B cell (primary cell): Measurements from ENCODE around the gene ADGRD1. TPM values are rescaled to one million over a fixed set of nuclear protein-coding genes. Genes with fewer than 3 reads are reported as not detected.

Experiments
- ATAC-seq: fragments of 200-7000 bp; cut with Tn5 transposase; one replicate; pipeline ENCODE4 v1.10.0; 2021; ENCODE audit warnings: low read depth, mild to moderate bottlenecking, moderate number of reproducible peaks, moderate library complexity
- CTCF ChIA-PET: fragments of 350-600 bp; sonication (Branson Sonifier 250); formaldehyde crosslinking; loops from one replicate; lab custom pipeline; 2021; ENCODE audit warnings: antibody characterized with exemption, inconsistent platforms; lab: Charles Lee
- POLR2A ChIA-PET: fragments of 350-600 bp; sonication (Branson Sonifier 250); formaldehyde crosslinking; loops from one replicate; lab custom pipeline; 2021; ENCODE audit warnings: antibody characterized with exemption; lab: Charles Lee
- DNase-seq: peaks from one replicate; pipeline ENCODE4 v3.0.0; 2013
- H2AFZ ChIP-seq: 2 replicates; pipeline ENCODE4 v1.6.1; 2012; ENCODE audit warnings: mild to moderate bottlenecking, low read depth, low read length; ENCODE audit not compliant: insufficient read depth, poor library complexity, severe bottlenecking
- H3K27ac ChIP-seq, 2 donors: 1 replicate in 1 of 2; 2 replicates in 1 of 2; pipeline ENCODE4 v1.5.1; 2012 to 2013; ENCODE audit warnings: low read length in 2 of 2, mild to moderate bottlenecking in 2 of 2, moderate library complexity in 1 of 2
- H3K27me3 ChIP-seq, 4 experiments: fragments of 200-600 bp in 1 of 4; sonication (generic) in 1 of 4; replicated peaks in 1 of 4; 1 replicate in 2 of 4; 2 replicates in 2 of 4; pipeline versions ENCODE4 v1.6.1 to v1.7.0; 2013 to 2016; ENCODE audit warnings: low read length in 3 of 4, mild to moderate bottlenecking in 2 of 4, mixed read lengths in 1 of 4, moderate library complexity in 1 of 4; ENCODE audit not compliant: insufficient read depth in 4 of 4, control insufficient read depth in 3 of 4; ENCODE audit errors: control extremely low read depth in 1 of 4
- H3K36me3 ChIP-seq, 2 experiments: replicated peaks in 1 of 2; 1 replicate in 1 of 2; 2 replicates in 1 of 2; pipeline versions ENCODE4 v1.6.1 to v1.7.1; 2013; ENCODE audit warnings: low read length in 1 of 2; ENCODE audit not compliant: insufficient read depth in 2 of 2, control insufficient read depth in 1 of 2; ENCODE audit errors: control extremely low read depth in 1 of 2, extremely low read depth in 1 of 2
- H3K4me1 ChIP-seq, 2 donors: fragments of 200-600 bp in 1 of 2; sonication (generic) in 1 of 2; 1 replicate in 1 of 2; 2 replicates in 1 of 2; pipeline versions ENCODE4 v1.5.1 to v1.6.1; 2013 to 2017; ENCODE audit warnings: low read length in 2 of 2; ENCODE audit not compliant: control insufficient read depth in 2 of 2, insufficient read depth in 2 of 2
- H3K4me2 ChIP-seq: replicated peaks from 2 replicates; pipeline ENCODE3; 2012; ENCODE audit warnings: mild to moderate bottlenecking, low read depth, low read length; ENCODE audit not compliant: poor library complexity, severe bottlenecking
- H3K4me3 ChIP-seq, 5 experiments: fragments of 200-600 bp in 1 of 5; sonication (generic) in 1 of 5; 1 replicate in 3 of 5; 2 replicates in 2 of 5; pipeline versions ENCODE4 v1.5.1 to v1.7.0; 2011 to 2016; ENCODE audit warnings: low read length in 4 of 5, mild to moderate bottlenecking in 4 of 5, low read depth in 2 of 5, control low read depth in 1 of 5, moderate library complexity in 1 of 5; ENCODE audit not compliant: insufficient read depth in 1 of 5; ENCODE audit errors: control extremely low read depth in 1 of 5, extremely low read depth in 1 of 5
- H3K79me2 ChIP-seq: fragments of 200-600 bp; sonication (generic); one replicate; pipeline ENCODE4 v1.6.0; 2016; ENCODE audit warnings: low read length; ENCODE audit not compliant: control insufficient read depth, insufficient read depth
- H3K9ac ChIP-seq: fragments of 200-600 bp; sonication (generic); 2 replicates; pipeline ENCODE4 v1.6.1; 2017; ENCODE audit warnings: mild to moderate bottlenecking, low read length, moderate library complexity
- H3K9me3 ChIP-seq, 3 donors: one replicate each; pipeline versions ENCODE4 v1.6.1 to v1.7.1; 2013; ENCODE audit warnings: low read length in 2 of 3; ENCODE audit not compliant: control insufficient read depth in 2 of 3, insufficient read depth in 1 of 3; ENCODE audit errors: control extremely low read depth in 1 of 3
- H4K20me1 ChIP-seq: 2 replicates; pipeline ENCODE4 v1.6.0; 2012; ENCODE audit warnings: mild to moderate bottlenecking, low read length; ENCODE audit not compliant: insufficient read depth, control insufficient read depth, poor library complexity, severe bottlenecking
- H3K27ac Mint-ChIP-seq: one replicate; pipeline ENCODE4 v1.8.0; 2021; ENCODE audit warnings: mixed read lengths
- H3K27me3 Mint-ChIP-seq: one replicate; pipeline ENCODE4 v1.8.0; 2021; ENCODE audit warnings: mixed read lengths
- H3K4me1 Mint-ChIP-seq: one replicate; pipeline ENCODE4 v1.8.0; 2021; ENCODE audit warnings: mixed read lengths
- H3K4me3 Mint-ChIP-seq: one replicate; pipeline ENCODE4 v1.8.0; 2021; ENCODE audit warnings: mixed read lengths
- H3K9me3 Mint-ChIP-seq: one replicate; pipeline ENCODE4 v1.8.0; 2022; ENCODE audit warnings: mixed read lengths; ENCODE audit not compliant: insufficient read depth
- CTCF ChIP-seq: fragments of 200-600 bp; IDR thresholded peaks from one replicate; pipeline ENCODE4 v1.8.0; 2022; ENCODE audit warnings: antibody characterized with exemption, mild to moderate bottlenecking
- EZH2 ChIP-seq: IDR thresholded peaks from 2 replicates; pipeline ENCODE4 v1.6.1; 2012; ENCODE audit warnings: borderline replicate concordance, low read depth, mild to moderate bottlenecking, moderate library complexity, low read length; ENCODE audit not compliant: insufficient read depth, poor library complexity, severe bottlenecking
- WGBS: methylation state at CpG from one replicate; pipeline ENCODE4 v1.1.5; 2013; ENCODE audit warnings: missing lambda C conversion rate; ENCODE audit not compliant: insufficient coverage; 5-methylcytosine and 5-hydroxymethylcytosine counted together
- intact Hi-C: fragments of 100-400 bp; cut with micrococcal nuclease; formaldehyde crosslinking; loops from one replicate; pipeline ENCODE4 v1.10.0; 2022
- polyA plus RNA-seq: library from polyadenylated mRNA; depleted of rRNA; stranded (reverse); fragments of >200 nt; gene quantifications from 2 replicates; pipeline ENCODE4 v1.2.3, GENCODE V29; 2012
- total RNA-seq, 2 donors: library from RNA; stranded (reverse); fragments of 120-200 nt in 1 of 2; gene quantifications; 1 replicate in 1 of 2; 2 replicates in 1 of 2; pipeline versions ENCODE4 v1.2.3 to v1.2.4, GENCODE V29; 2013 to 2022

ADGRD1 gene
- total and polyA plus RNA-seq, 2 donors (not counting 1 experiment from before 2014, with no cell fraction given), result 1.1 to 2.2 TPM

- Mint-ChIP-seq H3K27me3 (peaks cover 4% of the 10 kb centered on the region), H3K4me3 (no peak overlapping the region), H3K9me3 (no peaks in the 10 kb centered on the region), H3K4me1 (peaks cover 16% of the 10 kb centered on the region), H3K27ac (no peak overlapping the region)
- no peaks in the 10 kb centered on the region for H3K79me2 ChIP-seq
- ChIA-PET POLR2A (no interaction called here), CTCF (interaction anchor here (1.6 to 3.9 kb wide), 5 partner anchors 9 to 723 kb away, joined by 4 to 32 read pairs (median 18); partner anchors contain the start of gene MMP17)
- H3K27me3 ChIP-seq, result no peaks in the 10 kb centered on the region
- H3K36me3 ChIP-seq, result no peaks in the 10 kb centered on the region
- H3K4me1 ChIP-seq, result peaks cover 13 to 40% of the 10 kb centered on the region in 2 donors
- TF ChIP-seq EZH2, result no peak
- TF ChIP-seq CTCF, result no peak
- no peak overlapping the region for H3K9ac ChIP-seq
- DNase-seq (no peak), ATAC-seq (no peak)
- no peak overlapping the region for H2AFZ ChIP-seq
- H3K27ac ChIP-seq, result no peak overlapping the region
- peaks cover 0 to 10% (median 0%) of the 10 kb centered on the region in 3 donors for H3K9me3 ChIP-seq
- no peak overlapping the region for H3K4me3 ChIP-seq
- no peaks in the 10 kb centered on the region for H4K20me1 ChIP-seq
- H3K4me2 ChIP-seq, result no peak overlapping the region
- 95% methylated on average over 5 of the region's 6 CpGs for WGBS
- intact Hi-C loops, result no loop called here
These were observed 152.7 kb downstream of the ADGRD1 start for GRCh38 chr12:131106349-131106941.

GRCh38 chr12:131108177-131108955 lies 154.7 kb downstream of the ADGRD1 start:
- H3K4me1 ChIP-seq, result peaks cover 0 to 23% of the 10 kb centered on the region in 2 donors
- no peak overlapping the region for H3K4me2 ChIP-seq
- no peaks in the 10 kb centered on the region for H4K20me1 ChIP-seq
- no peak overlapping the region for H3K9ac ChIP-seq
- TF ChIP-seq CTCF, result no peak
- no peak for TF ChIP-seq EZH2
- no peak overlapping the region for H3K27ac ChIP-seq
- H3K79me2 ChIP-seq, result no peaks in the 10 kb centered on the region
- Mint-ChIP-seq H3K27me3 (peaks cover 4% of the 10 kb centered on the region), H3K27ac (no peak overlapping the region), H3K4me3 (no peak overlapping the region), H3K4me1 (peaks cover 7% of the 10 kb centered on the region), H3K9me3 (no peaks in the 10 kb centered on the region)
- H3K4me3 ChIP-seq, result no peak overlapping the region
- POLR2A ChIA-PET, result no interaction called here
- no peaks in the 10 kb centered on the region for H3K36me3 ChIP-seq
- H3K9me3 ChIP-seq, result peaks cover 0 to 10% (median 0%) of the 10 kb centered on the region in 3 donors
- H3K27me3 ChIP-seq, result peaks cover 0 to 2% (median 0%) of the 10 kb centered on the region in 4 experiments
- H2AFZ ChIP-seq, result no peak overlapping the region
- CTCF ChIA-PET, result no interaction called here
- WGBS, result 94% methylated on average over 7 of the region's 10 CpGs
- ATAC-seq (no peak), DNase-seq (no peak)
- intact Hi-C loops, result no loop called here
